Measurements from ENCODE around the gene CABP2.

DNA sequence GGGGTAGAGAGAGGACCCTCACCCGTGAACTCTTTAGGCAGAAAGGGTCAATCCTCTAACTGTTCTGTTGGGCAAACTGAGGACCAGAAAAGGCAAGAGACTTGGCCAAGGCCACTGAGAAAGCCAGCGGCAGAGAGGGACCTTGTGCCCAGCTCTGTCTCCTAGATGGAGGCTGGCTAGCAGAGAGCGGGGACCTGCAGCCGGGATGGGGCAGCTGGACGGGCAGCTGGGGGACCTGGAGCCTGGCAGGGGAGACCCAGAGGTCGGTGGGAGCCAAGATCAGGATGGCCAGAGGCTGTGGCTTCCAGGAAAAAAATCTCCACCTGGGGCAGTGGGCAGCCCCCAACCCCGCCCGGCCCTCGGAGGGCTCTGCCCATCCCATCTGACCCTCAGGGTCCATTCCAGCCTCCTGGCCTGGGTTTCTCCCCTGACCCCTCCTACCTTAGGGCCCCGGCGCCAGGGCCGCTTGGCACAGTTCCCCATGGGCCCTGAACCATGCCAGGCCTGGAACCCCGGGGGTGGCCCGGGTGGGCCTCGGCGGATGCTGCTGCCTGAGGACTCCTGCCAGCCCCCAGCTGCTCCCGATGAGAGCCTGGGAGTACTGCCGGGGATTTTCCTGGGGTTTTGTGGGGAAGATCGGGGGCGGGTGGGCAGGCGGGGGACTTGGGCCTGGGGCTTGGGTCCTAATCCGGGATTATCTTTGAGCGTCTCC lies at the start of gene CABP2:
- TF ChIP-seq, protein P1, sequence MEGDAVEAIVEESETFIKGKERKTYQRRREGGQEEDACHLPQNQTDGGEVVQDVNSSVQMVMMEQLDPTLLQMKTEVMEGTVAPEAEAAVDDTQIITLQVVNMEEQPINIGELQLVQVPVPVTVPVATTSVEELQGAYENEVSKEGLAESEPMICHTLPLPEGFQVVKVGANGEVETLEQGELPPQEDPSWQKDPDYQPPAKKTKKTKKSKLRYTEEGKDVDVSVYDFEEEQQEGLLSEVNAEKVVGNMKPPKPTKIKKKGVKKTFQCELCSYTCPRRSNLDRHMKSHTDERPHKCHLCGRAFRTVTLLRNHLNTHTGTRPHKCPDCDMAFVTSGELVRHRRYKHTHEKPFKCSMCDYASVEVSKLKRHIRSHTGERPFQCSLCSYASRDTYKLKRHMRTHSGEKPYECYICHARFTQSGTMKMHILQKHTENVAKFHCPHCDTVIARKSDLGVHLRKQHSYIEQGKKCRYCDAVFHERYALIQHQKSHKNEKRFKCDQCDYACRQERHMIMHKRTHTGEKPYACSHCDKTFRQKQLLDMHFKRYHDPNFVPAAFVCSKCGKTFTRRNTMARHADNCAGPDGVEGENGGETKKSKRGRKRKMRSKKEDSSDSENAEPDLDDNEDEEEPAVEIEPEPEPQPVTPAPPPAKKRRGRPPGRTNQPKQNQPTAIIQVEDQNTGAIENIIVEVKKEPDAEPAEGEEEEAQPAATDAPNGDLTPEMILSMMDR (IDR thresholded peaks at IDR 0.05; ENCODE audit: low read depth, low read length, poor library complexity, severe bottlenecking), result no peak
- TF ChIP-seq EZH2phosphoT487 (IDR thresholded peaks at IDR 0.05; ENCODE audit: borderline replicate concordance, low read length), result no peak
